ENCODE results near the gene LCE3D.

LCE3D gene

DNA sequence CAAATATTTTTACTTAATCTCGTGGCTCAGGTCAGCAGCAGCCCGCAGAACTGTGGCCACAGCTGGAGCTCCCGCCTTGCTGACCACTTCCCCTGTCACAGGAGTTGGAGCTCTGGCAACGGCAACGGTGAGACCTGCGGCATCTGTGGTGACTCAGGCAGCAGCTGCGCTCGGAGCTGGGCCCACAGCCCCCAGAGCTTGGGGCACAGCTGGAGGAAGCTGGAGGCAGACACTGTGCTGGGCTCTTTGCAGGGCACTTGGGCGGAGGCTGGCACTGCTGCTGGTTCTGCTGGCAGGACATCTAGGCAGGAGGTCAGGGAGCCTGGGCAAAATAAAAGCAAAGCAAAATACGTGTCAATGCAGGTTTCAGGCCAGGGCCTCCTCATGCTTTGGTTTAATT lies 42.5 kb upstream of the LCE3D start, which contains the start of gene LCE3A:
Gene LCE3A (minus strand): TSS at position 301 of the 400 bp plus-strand sequence. CDS start 0 bp downstream, at position 301.
- Histone ChIP-seq H3K4me2 (ENCODE audit: low read depth, low read length, poor library complexity, severe bottlenecking) (no peak within 1 kb of the TSS), H2AFZ (ENCODE audit: low read length) (no peak within 1 kb of the TSS), H3K9me2 (replicated peaks; ENCODE audit: low read depth, low read length) (no peaks in the 10 kb centered on the region), H3F3A (ENCODE audit: low read depth) (no peaks in the 10 kb centered on the region), H3K4me1 (ENCODE audit: insufficient read depth, low read length, poor library complexity, severe bottlenecking) (no peaks in the 10 kb centered on the region), H4K20me1 (ENCODE audit: insufficient read depth, low read length, poor library complexity, severe bottlenecking) (no peaks in the 10 kb centered on the region), H3K27me3 (ENCODE audit: insufficient read depth, low read length, poor library complexity, severe bottlenecking) (no peaks in the 10 kb centered on the region), H3K4me3 (ENCODE audit: low read length, poor library complexity, severe bottlenecking) (no peak within 1 kb of the TSS), H3K9me3 (ENCODE audit: insufficient read depth, low read depth, low read length) (peaks cover 10% of the 10 kb centered on the region; the same call in 1 of the 2 replicates), H3K36me3 (ENCODE audit: insufficient read depth, low read length) (no peaks in the 10 kb centered on the region), H3K79me2 (ENCODE audit: insufficient read depth, low read length) (no peaks in the 10 kb centered on the region), H3K9ac (ENCODE audit: low read depth, low read length, poor library complexity, severe bottlenecking) (no peak within 1 kb of the TSS)
- no peak for TF ChIP-seq CTCF (conservative IDR thresholded peaks at IDR 0.05; ENCODE audit: low read length)
- TF ChIP-seq EZH2phosphoT487 (IDR thresholded peaks at IDR 0.05; ENCODE audit: borderline replicate concordance), result no peak

- H3K36me3 ChIP-seq (ENCODE audit: insufficient read depth, low read length), result no peaks in the 10 kb centered on the region
- no peaks in the 10 kb centered on the region for H3K27me3 ChIP-seq (ENCODE audit: insufficient read depth, low read length, poor library complexity, severe bottlenecking)
- no peaks in the 10 kb centered on the region for H3K9me2 ChIP-seq (replicated peaks; ENCODE audit: low read depth, low read length)
- H3K4me2 ChIP-seq (ENCODE audit: low read depth, low read length, poor library complexity, severe bottlenecking), result no peak overlapping the region
- no peak overlapping the region for H2AFZ ChIP-seq (ENCODE audit: low read length)
- no peak overlapping the region for H3K9ac ChIP-seq (ENCODE audit: low read depth, low read length, poor library complexity, severe bottlenecking)
- H4K20me1 ChIP-seq (ENCODE audit: insufficient read depth, low read length, poor library complexity, severe bottlenecking), result no peaks in the 10 kb centered on the region
- no peaks in the 10 kb centered on the region for H3K79me2 ChIP-seq (ENCODE audit: insufficient read depth, low read length)
- TF ChIP-seq EZH2phosphoT487 (IDR thresholded peaks at IDR 0.05; ENCODE audit: borderline replicate concordance) (no peak), CTCF (conservative IDR thresholded peaks at IDR 0.05; ENCODE audit: low read length) (no peak)
- no peaks in the 10 kb centered on the region for H3K4me1 ChIP-seq (ENCODE audit: insufficient read depth, low read length, poor library complexity, severe bottlenecking)
- no peak overlapping the region for H3K4me3 ChIP-seq (ENCODE audit: low read length, poor library complexity, severe bottlenecking)
- peaks cover 10% of the 10 kb centered on the region; the same call in 1 of the 2 replicates for H3K9me3 ChIP-seq (ENCODE audit: insufficient read depth, low read depth, low read length)
- H3F3A ChIP-seq (ENCODE audit: low read depth), result no peaks in the 10 kb centered on the region
These were observed 41.7 kb upstream of the LCE3D start for GRCh38 chr1:152621993-152622392.

DNA sequence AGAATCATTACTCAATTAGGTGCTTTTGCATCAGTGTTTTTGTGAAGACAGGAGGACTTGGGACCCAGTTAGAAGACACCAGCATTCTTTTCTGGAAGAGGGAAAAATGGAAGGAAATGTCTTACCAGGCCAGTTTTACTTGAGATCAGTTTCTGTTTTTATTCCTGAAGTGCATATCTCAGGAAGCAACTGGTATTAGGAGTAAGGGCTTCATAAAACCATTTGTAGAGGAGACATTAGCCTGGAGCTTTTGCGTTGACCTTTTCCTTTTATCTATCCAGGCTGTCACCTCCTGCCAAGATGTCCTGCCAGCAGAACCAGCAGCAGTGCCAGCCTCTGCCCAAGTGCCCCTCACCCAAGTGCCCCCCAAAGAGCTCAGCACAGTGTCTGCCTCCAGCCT lies 33.2 kb upstream of the LCE3D start, which contains the start of gene LCE3B:
Gene LCE3B (plus strand): TSS at position 301 of the 400 bp plus-strand sequence. CDS start 0 bp downstream, at position 301.
- Histone ChIP-seq H3K79me2 (ENCODE audit: insufficient read depth, low read length) (no peaks in the 10 kb centered on the region), H3K4me2 (ENCODE audit: low read depth, low read length, poor library complexity, severe bottlenecking) (no peak within 1 kb of the TSS), H3K4me1 (ENCODE audit: insufficient read depth, low read length, poor library complexity, severe bottlenecking) (no peaks in the 10 kb centered on the region), H4K20me1 (ENCODE audit: insufficient read depth, low read length, poor library complexity, severe bottlenecking) (no peaks in the 10 kb centered on the region), H3F3A (ENCODE audit: low read depth) (no peaks in the 10 kb centered on the region), H3K4me3 (ENCODE audit: low read length, poor library complexity, severe bottlenecking) (no peak within 1 kb of the TSS), H3K9me3 (ENCODE audit: insufficient read depth, low read depth, low read length) (peaks cover 1% of the 10 kb centered on the region; the same call in 1 of the 2 replicates), H3K36me3 (ENCODE audit: insufficient read depth, low read length) (no peaks in the 10 kb centered on the region), H3K27me3 (ENCODE audit: insufficient read depth, low read length, poor library complexity, severe bottlenecking) (no peaks in the 10 kb centered on the region), H2AFZ (ENCODE audit: low read length) (no peak within 1 kb of the TSS), H3K9me2 (replicated peaks; ENCODE audit: low read depth, low read length) (no peaks in the 10 kb centered on the region), H3K9ac (ENCODE audit: low read depth, low read length, poor library complexity, severe bottlenecking) (no peak within 1 kb of the TSS)
- TF ChIP-seq EZH2phosphoT487 (IDR thresholded peaks at IDR 0.05; ENCODE audit: borderline replicate concordance), result no peak
- TF ChIP-seq CTCF (conservative IDR thresholded peaks at IDR 0.05; ENCODE audit: low read length), result no peak
